ENCODE data around the gene ZC3H4. TPM values are rescaled to one million over a fixed set of nuclear protein-coding genes. Genes with fewer than 3 reads are reported as not detected.

ZC3H4 gene
- total and polyA plus RNA-seq, 2 donors (not counting 1 experiment from before 2014, with no cell fraction given) = 8.4 to 13.5 TPM

GRCh38 chr19:47073574-47073973, 40.0 kb downstream of the ZC3H4 start:
- Histone ChIP-seq H4K20me1 (ENCODE audit: control insufficient read depth, extremely low read depth, insufficient read depth, low read length) (no peaks in the 10 kb centered on the region), H3K4me1 (ENCODE audit: control insufficient read depth, extremely low read depth, insufficient read depth, low read length) (peaks cover 4% of the 10 kb centered on the region), H3K79me2 (ENCODE audit: control insufficient read depth, insufficient read depth, low read length) (peaks cover 12% of the 10 kb centered on the region), H3K27me3 (ENCODE audit: control insufficient read depth, insufficient read depth, low read length) (no peaks in the 10 kb centered on the region), H3K9me3 (ENCODE audit: control insufficient read depth, insufficient read depth, low read depth, low read length) (no peaks in the 10 kb centered on the region), H3K36me3 (ENCODE audit: control insufficient read depth, insufficient read depth, low read length) (peaks cover 26% of the 10 kb centered on the region), H3K27ac (ENCODE audit: insufficient read depth, low read length) (no peak overlapping the region), H3K4me2 (ENCODE audit: extremely low read depth, insufficient read depth, low read length) (no peak overlapping the region), H3K4me3 (replicated peaks in 1 of 4; ENCODE audit: control extremely low read depth in 1 of 4, insufficient read depth in 1 of 4, low read depth in 3 of 4, low read length in 4 of 4) (no peak overlapping the region), H2AFZ (ENCODE audit: low read length) (no peak overlapping the region), H3K9ac (ENCODE audit: insufficient read depth, low read length) (no peak overlapping the region)
- no peak for DNase-seq (ENCODE audit: low read depth in 2 of 2)
- TF ChIP-seq EZH2 (IDR thresholded peaks at IDR 0.05; ENCODE audit: low read length, missing control alignments) (no peak), CTCF (conservative IDR thresholded peaks at IDR 0.05 in 1 of 2, IDR thresholded peaks at IDR 0.05 in 1 of 2; ENCODE audit: low read depth in 1 of 2, low read length in 2 of 2) (no peak)

DNA sequence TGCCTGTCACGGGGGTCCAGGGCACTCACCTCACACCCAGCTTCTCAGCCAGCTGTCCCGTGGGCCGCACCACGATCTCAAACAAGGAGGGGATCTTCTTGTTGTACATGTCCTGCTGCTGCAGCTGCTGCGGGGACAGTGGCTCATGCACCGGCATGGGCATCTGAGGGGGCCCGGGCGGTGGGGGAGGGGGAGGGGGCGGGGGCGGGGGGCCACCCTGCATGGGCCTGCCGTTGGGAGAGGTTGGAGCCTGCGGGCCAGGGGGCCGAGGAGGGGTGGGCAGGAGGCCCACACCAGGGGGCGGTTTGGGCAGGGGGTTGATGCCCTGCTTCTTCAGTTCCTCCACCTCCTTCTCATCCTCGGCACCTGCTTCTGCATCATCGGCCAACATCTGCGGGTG, 41.3 kb downstream of the ZC3H4 start:
- Histone ChIP-seq H3K27ac (ENCODE audit: insufficient read depth, low read length) (no peak overlapping the region), H3K4me2 (ENCODE audit: extremely low read depth, insufficient read depth, low read length) (no peak overlapping the region), H3K79me2 (ENCODE audit: control insufficient read depth, insufficient read depth, low read length) (peaks cover 12% of the 10 kb centered on the region), H3K36me3 (ENCODE audit: control insufficient read depth, insufficient read depth, low read length) (peaks cover 28% of the 10 kb centered on the region), H4K20me1 (ENCODE audit: control insufficient read depth, extremely low read depth, insufficient read depth, low read length) (no peaks in the 10 kb centered on the region), H3K9me3 (ENCODE audit: control insufficient read depth, insufficient read depth, low read depth, low read length) (no peaks in the 10 kb centered on the region), H3K4me1 (ENCODE audit: control insufficient read depth, extremely low read depth, insufficient read depth, low read length) (peaks cover 4% of the 10 kb centered on the region), H3K9ac (ENCODE audit: insufficient read depth, low read length) (no peak overlapping the region), H3K4me3 (replicated peaks in 1 of 4; ENCODE audit: control extremely low read depth in 1 of 4, insufficient read depth in 1 of 4, low read depth in 3 of 4, low read length in 4 of 4) (no peak overlapping the region), H3K27me3 (ENCODE audit: control insufficient read depth, insufficient read depth, low read length) (no peaks in the 10 kb centered on the region), H2AFZ (ENCODE audit: low read length) (no peak overlapping the region)
- DNase-seq (ENCODE audit: low read depth in 2 of 2) = no peak
- TF ChIP-seq EZH2 (IDR thresholded peaks at IDR 0.05; ENCODE audit: low read length, missing control alignments) (no peak), CTCF (conservative IDR thresholded peaks at IDR 0.05 in 1 of 2, IDR thresholded peaks at IDR 0.05 in 1 of 2; ENCODE audit: low read depth in 1 of 2, low read length in 2 of 2) (no peak)

GRCh38 chr19:47071731-47072130, 41.8 kb downstream of the ZC3H4 start:
- Histone ChIP-seq H4K20me1 (ENCODE audit: control insufficient read depth, extremely low read depth, insufficient read depth, low read length) (no peaks in the 10 kb centered on the region), H3K4me2 (ENCODE audit: extremely low read depth, insufficient read depth, low read length) (no peak overlapping the region), H3K4me1 (ENCODE audit: control insufficient read depth, extremely low read depth, insufficient read depth, low read length) (peaks cover 4% of the 10 kb centered on the region), H3K27me3 (ENCODE audit: control insufficient read depth, insufficient read depth, low read length) (no peaks in the 10 kb centered on the region), H3K27ac (ENCODE audit: insufficient read depth, low read length) (no peak overlapping the region), H2AFZ (ENCODE audit: low read length) (no peak overlapping the region), H3K79me2 (ENCODE audit: control insufficient read depth, insufficient read depth, low read length) (peaks cover 12% of the 10 kb centered on the region), H3K9me3 (ENCODE audit: control insufficient read depth, insufficient read depth, low read depth, low read length) (no peaks in the 10 kb centered on the region), H3K9ac (ENCODE audit: insufficient read depth, low read length) (no peak overlapping the region), H3K36me3 (ENCODE audit: control insufficient read depth, insufficient read depth, low read length) (peaks cover 32% of the 10 kb centered on the region), H3K4me3 (replicated peaks in 1 of 4; ENCODE audit: control extremely low read depth in 1 of 4, insufficient read depth in 1 of 4, low read depth in 3 of 4, low read length in 4 of 4) (no peak overlapping the region)
- DNase-seq (ENCODE audit: low read depth in 2 of 2) = no peak
- TF ChIP-seq CTCF (conservative IDR thresholded peaks at IDR 0.05 in 1 of 2, IDR thresholded peaks at IDR 0.05 in 1 of 2; ENCODE audit: low read depth in 1 of 2, low read length in 2 of 2) (no peak), EZH2 (IDR thresholded peaks at IDR 0.05; ENCODE audit: low read length, missing control alignments) (no peak)

All from fibroblast of lung (primary cell).